Nephron progenitor cell (in vitro differentiated cells): Measurements from ENCODE around the gene MMAB.

ENCODE experiments used
- DNase-seq: peaks from one replicate; pipeline ENCODE4 v3.0.0; 2021
- H3K27ac Mint-ChIP-seq: 2 replicates; pipeline ENCODE4 v1.8.0; 2021; ENCODE audit warnings: mild to moderate bottlenecking, moderate library complexity, mixed read lengths
- H3K27me3 Mint-ChIP-seq: 2 replicates; pipeline ENCODE4 v1.8.0; 2021; ENCODE audit warnings: mild to moderate bottlenecking, low read depth, mixed read lengths; ENCODE audit not compliant: poor library complexity
- H3K36me3 Mint-ChIP-seq: 2 replicates; pipeline ENCODE4 v1.8.0; 2021; ENCODE audit warnings: low read depth, mixed read lengths
- H3K4me1 Mint-ChIP-seq: 2 replicates; pipeline ENCODE4 v1.8.0; 2021; ENCODE audit warnings: mixed read lengths
- H3K4me3 Mint-ChIP-seq: 2 replicates; pipeline ENCODE4 v1.8.0; 2021; ENCODE audit warnings: mild to moderate bottlenecking, moderate library complexity, mixed read lengths
- H3K9me3 Mint-ChIP-seq: 2 replicates; pipeline ENCODE4 v1.8.0; 2021; ENCODE audit warnings: mild to moderate bottlenecking, moderate library complexity, mixed read lengths
- CTCF ChIP-seq: fragments of 200-600 bp; sonication (generic); IDR thresholded peaks from 2 replicates; pipeline ENCODE4 v1.5.0; 2021; ENCODE audit warnings: antibody characterized with exemption

The MMAB gene

GRCh38 chr12:109591041-109591440 lies 17.7 kb upstream of the MMAB start:
- H3K9me3 Mint-ChIP-seq: no peaks in the 10 kb centered on the region
- no peak for DNase-seq
- peaks cover 30% of the 10 kb centered on the region for H3K36me3 Mint-ChIP-seq

GRCh38 chr12:109590566-109590965 lies 17.3 kb upstream of the MMAB start:
- peaks cover under 1% of the 10 kb centered on the region for H3K27me3 Mint-ChIP-seq
- no peak overlapping the region for H3K4me3 Mint-ChIP-seq
- no peak for TF ChIP-seq CTCF
- no peak for DNase-seq
- no peaks in the 10 kb centered on the region for H3K9me3 Mint-ChIP-seq
- H3K27ac Mint-ChIP-seq: no peak overlapping the region
- H3K36me3 Mint-ChIP-seq: peaks cover 30% of the 10 kb centered on the region
- peaks cover 12% of the 10 kb centered on the region for H3K4me1 Mint-ChIP-seq

More at GRCh38 chr12:109591041-109591440, 17.7 kb upstream of the MMAB start:
- Mint-ChIP-seq H3K4me3 (no peak overlapping the region), H3K27me3 (peaks cover 4% of the 10 kb centered on the region), H3K27ac (peak overlapping the region; percentile 42), H3K4me1 (peaks cover 9% of the 10 kb centered on the region)
- TF ChIP-seq CTCF: no peak

- no peaks in the 10 kb centered on the region for H3K9me3 Mint-ChIP-seq
- peaks cover 12% of the 10 kb centered on the region for H3K4me1 Mint-ChIP-seq
- no peak overlapping the region for H3K4me3 Mint-ChIP-seq
- H3K27me3 Mint-ChIP-seq: no peaks in the 10 kb centered on the region
- no peak for DNase-seq
- H3K27ac Mint-ChIP-seq: no peak overlapping the region
- TF ChIP-seq CTCF: no peak
- H3K36me3 Mint-ChIP-seq: peaks cover 34% of the 10 kb centered on the region
Measured at GRCh38 chr12:109589691-109590245, 16.5 kb upstream of the MMAB start.

GRCh38 chr12:109589240-109589590 lies 15.9 kb upstream of the MMAB start:
- H3K4me1 Mint-ChIP-seq: peaks cover 12% of the 10 kb centered on the region
- TF ChIP-seq CTCF: no peak
- H3K9me3 Mint-ChIP-seq: no peaks in the 10 kb centered on the region
- no peaks in the 10 kb centered on the region for H3K27me3 Mint-ChIP-seq
- no peak for DNase-seq
- H3K27ac Mint-ChIP-seq: peak overlapping the region; percentile 96
- no peak overlapping the region for H3K4me3 Mint-ChIP-seq
- H3K36me3 Mint-ChIP-seq: peaks cover 31% of the 10 kb centered on the region

GRCh38 chr12:109588461-109589239 lies 15.3 kb upstream of the MMAB start:
- Mint-ChIP-seq H3K4me1 (peaks cover 12% of the 10 kb centered on the region), H3K36me3 (peaks cover 31% of the 10 kb centered on the region), H3K4me3 (no peak overlapping the region), H3K9me3 (no peaks in the 10 kb centered on the region), H3K27me3 (no peaks in the 10 kb centered on the region), H3K27ac (peak overlapping the region; percentile 96)
- DNase-seq: no peak
- TF ChIP-seq CTCF: no peak

GRCh38 chr12:109587921-109588320 lies 14.6 kb upstream of the MMAB start:
- TF ChIP-seq CTCF: no peak
- peak overlapping the region; percentile 61 for H3K27ac Mint-ChIP-seq
- H3K27me3 Mint-ChIP-seq: no peaks in the 10 kb centered on the region
- H3K36me3 Mint-ChIP-seq: peaks cover 30% of the 10 kb centered on the region
- DNase-seq: no peak
- no peak overlapping the region for H3K4me3 Mint-ChIP-seq
- no peaks in the 10 kb centered on the region for H3K9me3 Mint-ChIP-seq
- peaks cover 12% of the 10 kb centered on the region for H3K4me1 Mint-ChIP-seq
